Cerebellar cortex (tissue), 1 donor: Measurements from ENCODE around the gene MME.

Source experiments
- DNase-seq: peaks from one replicate; pipeline ENCODE4 v3.0.0-alpha.2; 2015; ENCODE audit warnings: low spot score

Gene MME

GRCh38 chr3:155232605-155233004, 152.5 kb downstream of the MME start:
- peak; percentile 91 for DNase-seq

GRCh38 chr3:155233213-155233612, 153.1 kb downstream of the MME start:
- DNase-seq: peak; percentile 98
